ENCODE results near the gene CCDC33. TPM values are rescaled to one million over a fixed set of nuclear protein-coding genes. Genes with fewer than 3 reads are reported as not detected.

CCDC33 gene
- total RNA-seq, 1 experiment from 2014 or later: 10.6 TPM

DNA sequence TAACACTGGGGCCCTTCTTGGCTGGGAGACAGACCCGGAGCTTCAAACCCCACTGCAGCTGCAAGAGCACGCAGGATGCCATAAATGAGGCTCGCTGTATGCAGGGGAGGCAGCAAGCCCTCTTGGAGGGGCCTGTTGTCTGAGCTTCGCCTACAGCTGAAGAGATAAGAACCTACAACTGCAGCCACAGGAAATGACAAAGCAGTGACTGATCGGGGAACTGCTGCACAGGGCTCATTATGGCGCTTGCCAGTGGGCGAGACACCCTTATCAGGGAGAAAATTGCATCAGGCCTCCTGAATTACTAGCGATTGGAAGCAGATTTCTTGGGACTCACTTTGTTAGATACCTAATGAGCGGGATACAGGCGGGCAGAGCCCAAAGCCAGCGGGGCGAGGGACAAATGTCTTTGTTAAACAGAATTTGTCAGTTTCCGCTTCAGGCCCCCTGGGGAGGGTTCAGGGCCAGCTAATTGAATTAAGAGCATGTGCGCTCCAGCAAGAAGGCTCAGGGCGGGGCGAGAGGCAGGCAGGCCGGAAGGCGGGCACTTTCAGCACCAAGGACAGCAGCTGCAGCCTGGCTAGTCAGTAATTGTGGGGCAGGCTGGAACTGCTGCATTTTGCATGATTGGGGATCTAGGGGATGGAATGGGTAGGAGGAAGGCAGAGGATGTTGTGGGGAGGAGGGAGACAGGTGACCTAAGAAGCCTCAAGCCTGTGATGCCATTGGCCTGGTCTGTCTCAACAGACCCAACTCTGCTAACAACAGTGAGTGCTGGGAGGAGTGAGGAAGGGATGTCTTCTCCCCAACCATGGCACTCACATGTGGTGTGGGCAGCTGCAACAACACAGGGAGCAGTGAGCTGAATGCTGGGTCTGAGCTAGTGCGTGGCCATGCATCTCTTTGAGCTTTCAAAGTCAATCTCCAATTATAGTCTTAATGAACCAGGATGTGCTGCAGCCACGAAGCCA is 55.3 kb downstream of the CCDC33 start (continued):
- TF ChIP-seq, protein P1, sequence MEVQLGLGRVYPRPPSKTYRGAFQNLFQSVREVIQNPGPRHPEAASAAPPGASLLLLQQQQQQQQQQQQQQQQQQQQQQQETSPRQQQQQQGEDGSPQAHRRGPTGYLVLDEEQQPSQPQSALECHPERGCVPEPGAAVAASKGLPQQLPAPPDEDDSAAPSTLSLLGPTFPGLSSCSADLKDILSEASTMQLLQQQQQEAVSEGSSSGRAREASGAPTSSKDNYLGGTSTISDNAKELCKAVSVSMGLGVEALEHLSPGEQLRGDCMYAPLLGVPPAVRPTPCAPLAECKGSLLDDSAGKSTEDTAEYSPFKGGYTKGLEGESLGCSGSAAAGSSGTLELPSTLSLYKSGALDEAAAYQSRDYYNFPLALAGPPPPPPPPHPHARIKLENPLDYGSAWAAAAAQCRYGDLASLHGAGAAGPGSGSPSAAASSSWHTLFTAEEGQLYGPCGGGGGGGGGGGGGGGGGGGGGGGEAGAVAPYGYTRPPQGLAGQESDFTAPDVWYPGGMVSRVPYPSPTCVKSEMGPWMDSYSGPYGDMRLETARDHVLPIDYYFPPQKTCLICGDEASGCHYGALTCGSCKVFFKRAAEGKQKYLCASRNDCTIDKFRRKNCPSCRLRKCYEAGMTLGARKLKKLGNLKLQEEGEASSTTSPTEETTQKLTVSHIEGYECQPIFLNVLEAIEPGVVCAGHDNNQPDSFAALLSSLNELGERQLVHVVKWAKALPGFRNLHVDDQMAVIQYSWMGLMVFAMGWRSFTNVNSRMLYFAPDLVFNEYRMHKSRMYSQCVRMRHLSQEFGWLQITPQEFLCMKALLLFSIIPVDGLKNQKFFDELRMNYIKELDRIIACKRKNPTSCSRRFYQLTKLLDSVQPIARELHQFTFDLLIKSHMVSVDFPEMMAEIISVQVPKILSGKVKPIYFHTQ (CRISPR knock-in tag; IDR thresholded peaks at IDR 0.05): no peak
- TF ChIP-seq ZNF671 (CRISPR knock-in tag; IDR thresholded peaks at IDR 0.05): no peak
- TF ChIP-seq, protein P2, sequence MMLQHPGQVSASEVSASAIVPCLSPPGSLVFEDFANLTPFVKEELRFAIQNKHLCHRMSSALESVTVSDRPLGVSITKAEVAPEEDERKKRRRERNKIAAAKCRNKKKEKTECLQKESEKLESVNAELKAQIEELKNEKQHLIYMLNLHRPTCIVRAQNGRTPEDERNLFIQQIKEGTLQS (CRISPR knock-in tag; conservative IDR thresholded peaks at IDR 0.05): no peak

DNA sequence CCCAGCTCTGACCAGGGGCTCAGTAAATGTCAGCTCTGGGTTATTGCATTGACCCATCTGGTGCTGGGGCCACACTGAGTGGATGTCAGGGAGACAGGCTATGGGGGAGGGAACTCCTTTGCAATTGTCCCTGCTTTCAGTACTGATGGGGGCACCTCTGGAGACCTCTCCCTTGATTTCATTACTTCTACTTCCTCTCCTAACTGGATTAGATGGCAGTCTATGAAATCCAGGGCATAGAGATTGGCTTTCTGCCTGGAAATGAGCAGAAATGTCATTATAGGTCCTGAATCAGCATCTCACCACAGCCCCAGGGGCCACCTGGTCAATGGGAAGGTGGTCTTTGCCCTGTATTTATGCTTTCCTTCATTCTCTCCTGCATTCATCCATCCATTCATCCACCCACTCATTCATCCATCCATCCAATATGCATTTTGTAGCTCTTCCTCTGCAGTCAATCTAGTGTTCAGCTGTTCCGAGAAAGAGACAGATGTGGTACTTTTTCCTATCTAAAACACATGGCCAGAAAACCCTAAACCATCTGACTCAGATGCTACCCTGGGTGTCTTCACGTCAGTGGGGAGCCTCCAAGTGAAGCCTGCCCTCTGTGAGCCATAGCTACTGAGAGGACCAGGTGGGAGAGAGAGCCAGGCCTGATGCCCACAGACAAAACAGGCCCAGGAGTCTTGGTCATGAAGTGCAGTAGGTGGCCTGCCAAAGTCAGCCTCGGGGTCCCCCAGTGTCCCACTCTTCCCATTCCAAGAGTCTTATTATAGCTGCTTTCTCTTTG is 57.1 kb downstream of the CCDC33 start:
- DNase-seq (ENCODE audit: low spot score) (no peak), ATAC-seq (no peak)
- ChIA-PET CTCF (interaction anchor here (1.5 kb wide), 1 partner anchor 15 kb away, joined by 6 read pairs; no protein-coding TSS in a partner anchor), POLR2A (interaction anchor here (0.6 kb wide), 1 partner anchor 181 kb away, joined by 4 read pairs; no protein-coding TSS in a partner anchor)
- H3K9me3 Mint-ChIP-seq: no peaks in the 10 kb centered on the region
- H3K4me1 Mint-ChIP-seq: peaks cover 19% of the 10 kb centered on the region
- peaks cover 49% of the 10 kb centered on the region for H3K27me3 Mint-ChIP-seq (ENCODE audit: low read depth)
- no peak overlapping the region for H3K4me3 Mint-ChIP-seq
- no peaks in the 10 kb centered on the region for H3K36me3 Mint-ChIP-seq
- TF ChIP-seq FOXK1 (CRISPR knock-in tag; IDR thresholded peaks at IDR 0.05) (no peak), TCF7 (CRISPR knock-in tag; IDR thresholded peaks at IDR 0.05; ENCODE audit: low read depth) (no peak), ETV6 (CRISPR knock-in tag; IDR thresholded peaks at IDR 0.05) (no peak), TEAD4 (CRISPR knock-in tag; IDR thresholded peaks at IDR 0.05) (no peak)
- TF ChIP-seq, protein P3, sequence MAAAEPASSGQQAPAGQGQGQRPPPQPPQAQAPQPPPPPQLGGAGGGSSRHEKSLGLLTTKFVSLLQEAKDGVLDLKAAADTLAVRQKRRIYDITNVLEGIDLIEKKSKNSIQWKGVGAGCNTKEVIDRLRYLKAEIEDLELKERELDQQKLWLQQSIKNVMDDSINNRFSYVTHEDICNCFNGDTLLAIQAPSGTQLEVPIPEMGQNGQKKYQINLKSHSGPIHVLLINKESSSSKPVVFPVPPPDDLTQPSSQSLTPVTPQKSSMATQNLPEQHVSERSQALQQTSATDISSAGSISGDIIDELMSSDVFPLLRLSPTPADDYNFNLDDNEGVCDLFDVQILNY (CRISPR knock-in tag; IDR thresholded peaks at IDR 0.05): no peak
- TF ChIP-seq, protein P4, sequence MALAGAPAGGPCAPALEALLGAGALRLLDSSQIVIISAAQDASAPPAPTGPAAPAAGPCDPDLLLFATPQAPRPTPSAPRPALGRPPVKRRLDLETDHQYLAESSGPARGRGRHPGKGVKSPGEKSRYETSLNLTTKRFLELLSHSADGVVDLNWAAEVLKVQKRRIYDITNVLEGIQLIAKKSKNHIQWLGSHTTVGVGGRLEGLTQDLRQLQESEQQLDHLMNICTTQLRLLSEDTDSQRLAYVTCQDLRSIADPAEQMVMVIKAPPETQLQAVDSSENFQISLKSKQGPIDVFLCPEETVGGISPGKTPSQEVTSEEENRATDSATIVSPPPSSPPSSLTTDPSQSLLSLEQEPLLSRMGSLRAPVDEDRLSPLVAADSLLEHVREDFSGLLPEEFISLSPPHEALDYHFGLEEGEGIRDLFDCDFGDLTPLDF (CRISPR knock-in tag; IDR thresholded peaks at IDR 0.05): no peak
- TF ChIP-seq, protein P5, sequence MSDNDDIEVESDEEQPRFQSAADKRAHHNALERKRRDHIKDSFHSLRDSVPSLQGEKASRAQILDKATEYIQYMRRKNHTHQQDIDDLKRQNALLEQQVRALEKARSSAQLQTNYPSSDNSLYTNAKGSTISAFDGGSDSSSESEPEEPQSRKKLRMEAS (CRISPR knock-in tag; IDR thresholded peaks at IDR 0.05): no peak
- H3K27ac Mint-ChIP-seq: no peak overlapping the region

DNA sequence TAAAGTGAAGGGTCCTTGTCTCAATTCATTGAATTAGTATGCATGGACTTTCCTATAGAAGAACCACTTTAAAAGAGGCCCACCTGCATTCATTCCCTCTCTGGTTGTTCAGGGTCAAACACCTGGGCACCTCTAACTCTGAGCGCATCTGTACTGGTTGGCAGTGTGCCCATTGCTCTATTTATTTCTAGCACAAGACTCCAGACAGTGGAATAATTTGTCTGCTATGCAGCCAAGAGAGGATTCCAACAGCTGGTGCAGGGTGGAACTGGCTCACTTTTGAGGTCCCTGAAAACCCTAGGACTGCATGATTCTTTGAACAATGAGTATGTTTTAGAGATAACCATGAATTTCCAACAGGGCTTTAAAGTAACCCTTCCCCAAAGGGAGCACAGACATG is 57.9 kb downstream of the CCDC33 start:
- Mint-ChIP-seq H3K27me3 (ENCODE audit: low read depth) (peaks cover 41% of the 10 kb centered on the region), H3K27ac (no peak overlapping the region), H3K4me3 (no peak overlapping the region), H3K4me1 (peaks cover 17% of the 10 kb centered on the region), H3K9me3 (no peaks in the 10 kb centered on the region), H3K36me3 (no peaks in the 10 kb centered on the region)
- ChIA-PET POLR2A (interaction anchor here (0.6 kb wide), 1 partner anchor 182 kb away, joined by 4 read pairs; no protein-coding TSS in a partner anchor), CTCF (interaction anchor here (0.7 to 1.5 kb wide), 2 partner anchors 14 to 16 kb away, joined by 3 to 6 read pairs; no protein-coding TSS in a partner anchor)
- no peak for ATAC-seq
- no peak for DNase-seq (ENCODE audit: low spot score)
- TF ChIP-seq, protein P6, sequence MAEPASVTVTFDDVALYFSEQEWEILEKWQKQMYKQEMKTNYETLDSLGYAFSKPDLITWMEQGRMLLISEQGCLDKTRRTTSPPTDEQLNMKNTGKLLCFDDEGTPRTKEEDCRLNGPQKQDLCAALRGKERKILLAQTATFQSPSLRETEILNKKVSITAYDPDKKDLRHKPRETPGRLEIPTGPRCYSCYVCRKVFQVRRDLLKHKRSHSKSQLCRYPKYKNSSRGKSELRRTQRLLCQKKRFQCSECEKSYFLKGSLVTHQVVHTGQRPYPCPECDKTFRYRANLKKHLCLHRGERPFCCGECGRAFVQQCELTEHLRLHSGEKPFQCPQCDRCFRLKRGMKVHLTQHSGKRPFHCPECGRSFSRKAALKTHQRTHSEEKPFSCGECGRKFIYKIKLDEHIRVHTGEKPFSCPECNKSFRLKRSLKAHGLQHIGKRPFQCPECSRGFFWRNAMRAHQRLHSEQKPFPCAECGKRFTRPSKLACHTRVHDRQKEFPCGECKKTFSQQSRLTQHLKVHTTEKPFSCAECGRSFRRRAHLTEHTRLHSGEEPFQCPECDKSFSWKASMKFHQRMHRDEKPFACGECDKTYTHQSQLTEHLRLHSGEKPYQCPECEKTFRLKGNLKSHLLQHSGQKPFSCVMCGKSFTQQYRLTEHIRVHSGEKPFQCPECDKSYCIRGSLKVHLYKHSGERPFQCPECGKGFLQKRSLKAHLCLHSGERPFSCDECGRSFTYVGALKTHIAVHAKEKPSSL (CRISPR knock-in tag; conservative IDR thresholded peaks at IDR 0.05): no peak
- TF ChIP-seq ZNF317 (CRISPR knock-in tag; IDR thresholded peaks at IDR 0.05; ENCODE audit: borderline replicate concordance, low read depth): no peak

All from WTC11 (cell line).